Cortex of kidney (tissue), 1 donor: Measurements from ENCODE around the gene CDH13.

Experiments
- DNase-seq: peaks from one replicate; lab custom pipeline; 2025; lab: John Stamatoyannopoulos, UW

CDH13 gene

GRCh38 chr16:83513008-83513755, 886.4 kb downstream of the CDH13 start:
- DNase-seq = no peak

GRCh38 chr16:83515395-83515794, 888.6 kb downstream of the CDH13 start:
- DNase-seq = no peak

- DNase-seq = no peak
These were observed 890.2 kb downstream of the CDH13 start for GRCh38 chr16:83516931-83517330.

- DNase-seq = no peak
These were observed 890.6 kb downstream of the CDH13 start for GRCh38 chr16:83517398-83517797.

GRCh38 chr16:83520596-83520995, 893.8 kb downstream of the CDH13 start:
- no peak for DNase-seq

- DNase-seq = no peak
These were observed 903.5 kb downstream of the CDH13 start for GRCh38 chr16:83530293-83530692.

- DNase-seq = no peak
These were observed 905.9 kb downstream of the CDH13 start for GRCh38 chr16:83532634-83533033.

GRCh38 chr16:83533193-83533592, 906.4 kb downstream of the CDH13 start:
- DNase-seq = no peak

GRCh38 chr16:83538707-83539106, 911.9 kb downstream of the CDH13 start:
- DNase-seq = no peak

GRCh38 chr16:83539736-83540490, 913.1 kb downstream of the CDH13 start:
- no peak for DNase-seq

GRCh38 chr16:83541231-83541630, 914.5 kb downstream of the CDH13 start:
- no peak for DNase-seq

- no peak for DNase-seq
These were observed 915.7 kb downstream of the CDH13 start for GRCh38 chr16:83542491-83542890.

- DNase-seq = no peak
These were observed 922.8 kb downstream of the CDH13 start for GRCh38 chr16:83549316-83550182.

- DNase-seq = no peak
These were observed 923.4 kb downstream of the CDH13 start for GRCh38 chr16:83550183-83550569.

GRCh38 chr16:83552228-83552627, 925.5 kb downstream of the CDH13 start:
- DNase-seq = no peak

GRCh38 chr16:83552930-83553329, 926.2 kb downstream of the CDH13 start:
- no peak for DNase-seq

GRCh38 chr16:83554096-83554495, 927.3 kb downstream of the CDH13 start:
- no peak for DNase-seq

- no peak for DNase-seq
These were observed 927.8 kb downstream of the CDH13 start for GRCh38 chr16:83554540-83554939.

- DNase-seq = no peak
These were observed 935.1 kb downstream of the CDH13 start for GRCh38 chr16:83561876-83562275.

- DNase-seq = no peak
These were observed 941.6 kb downstream of the CDH13 start for GRCh38 chr16:83568345-83568744.

GRCh38 chr16:83574388-83574787, 947.6 kb downstream of the CDH13 start:
- DNase-seq = no peak

GRCh38 chr16:83577078-83577745, 950.4 kb downstream of the CDH13 start:
- DNase-seq = no peak
